Panc1 (cell line): ENCODE data around the gene TNRC18. TPM values are rescaled to one million over a fixed set of nuclear protein-coding genes. Genes with fewer than 3 reads are reported as not detected.
A peak's percentile ranks its signal among the peaks of the same experiment; 100 is the strongest.
"Not testable (repeated sequence)": the region's sequence is repeated elsewhere in the genome, so short reads cannot be mapped to it uniquely, and the experiment has no call there.

Source experiments
- ATAC-seq: fragments of 200-7000 bp; cut with Tn5 transposase; 2 replicates; pipeline ENCODE4 v1.9.1; 2020; ENCODE audit warnings: mild to moderate bottlenecking, moderate library complexity
- BruUV-seq: library from RNA; stranded (reverse); fragments of 400-500 nt; replicated peaks from 2 replicates; lab custom pipeline; 2021; lab: Mats Ljungman, UMichigan
- CTCF ChIA-PET: fragments of 300-600 bp; sonication (Branson Sonifier 250); formaldehyde crosslinking; loops from one replicate; lab custom pipeline; 2022; ENCODE audit warnings: antibody characterized with exemption; lab: Charles Lee
- POLR2A ChIA-PET: fragments of 300-600 bp; sonication (Branson Sonifier 250); formaldehyde crosslinking; loops from one replicate; lab custom pipeline; 2022; ENCODE audit warnings: antibody characterized with exemption; lab: Charles Lee
- DNase-seq: peaks from one replicate; pipeline ENCODE4 v3.0.0-alpha.2; 2010; ENCODE audit warnings: low read depth, low spot score
- H3K27ac ChIP-seq: 2 replicates; pipeline ENCODE4 v1.5.1; 2011; ENCODE audit warnings: mild to moderate bottlenecking, low read length, inconsistent platforms
- H3K27me3 ChIP-seq: fragments of 200-500 bp; sonication (Bioruptor generic); 2 replicates; pipeline ENCODE4 v1.6.0; 2014; ENCODE audit warnings: low read length, inconsistent platforms; ENCODE audit not compliant: control insufficient read depth, insufficient read depth
- H3K36me3 ChIP-seq: fragments of 200-500 bp; sonication (Bioruptor generic); 2 replicates; pipeline ENCODE4 v1.5.1; 2014; ENCODE audit warnings: inconsistent platforms, mild to moderate bottlenecking, low read length, moderate library complexity; ENCODE audit not compliant: control insufficient read depth, insufficient read depth
- H3K4me1 ChIP-seq: 2 replicates; pipeline ENCODE4 v1.5.1; 2011; ENCODE audit warnings: inconsistent platforms, mild to moderate bottlenecking, low read length, moderate library complexity; ENCODE audit not compliant: control insufficient read depth, insufficient read depth
- H3K4me3 ChIP-seq, 2 experiments: 2 replicates each; pipeline ENCODE4 v1.5.1; 2011 to 2012; ENCODE audit warnings: low read depth in 2 of 2, low read length in 2 of 2, mild to moderate bottlenecking in 2 of 2, inconsistent platforms in 1 of 2, moderate library complexity in 1 of 2
- H3K9me3 ChIP-seq: fragments of 200-500 bp; sonication (Bioruptor generic); 2 replicates; pipeline ENCODE4 v1.5.1; 2014; ENCODE audit warnings: low read depth, mild to moderate bottlenecking, inconsistent platforms, low read length, moderate library complexity; ENCODE audit not compliant: control insufficient read depth, insufficient read depth
- CTCF ChIP-seq: fragments of 450-650 bp; IDR thresholded peaks from 2 replicates; pipeline ENCODE4 v1.5.1; 2017; ENCODE audit warnings: mild to moderate bottlenecking
- POLR2AphosphoS5 ChIP-seq: IDR thresholded peaks from 2 replicates; pipeline ENCODE4 v1.6.1; 2012; ENCODE audit warnings: mild to moderate bottlenecking, low read depth, low read length, moderate library complexity
- REST ChIP-seq, 2 experiments: IDR thresholded peaks; 2 replicates each; pipeline ENCODE4 v1.6.1; 2011 to 2012; ENCODE audit warnings: low read depth in 2 of 2, control low read depth in 1 of 2, low read length in 1 of 2, mild to moderate bottlenecking in 1 of 2, moderate library complexity in 1 of 2; ENCODE audit not compliant: insufficient read depth in 1 of 2
- SIN3A ChIP-seq: IDR thresholded peaks from 2 replicates; pipeline ENCODE4 v1.6.1; 2012; ENCODE audit warnings: low read depth, mild to moderate bottlenecking, low read length, moderate library complexity, borderline replicate concordance; ENCODE audit not compliant: insufficient read depth
- TCF7L2 ChIP-seq: IDR thresholded peaks from 2 replicates; pipeline ENCODE4 v1.6.1; 2011; ENCODE audit warnings: mild to moderate bottlenecking, low read depth, low read length, inconsistent platforms
- in situ Hi-C: cut with HindIII; loops from 2 replicates; pipeline ENCODE4 v1.10.0; 2016; ENCODE audit warnings: low sequenced_read_pairs, low pct_unique_long_range_greater_than_20kb
- intact Hi-C: fragments of 100-400 bp; cut with micrococcal nuclease; formaldehyde crosslinking; loops from one replicate; pipeline ENCODE4 v1.10.0; 2022; ENCODE audit not compliant: unreplicated experiment
- total RNA-seq: library from RNA; stranded (reverse); gene quantifications from one replicate; pipeline ENCODE4 v1.2.1, GENCODE V29; 2021; ENCODE audit not compliant: unreplicated experiment

The TNRC18 gene
- total RNA-seq, 1 experiment from 2014 or later = 148 TPM

GRCh38 chr7:5266191-5267028, 157.2 kb downstream of the TNRC18 start:
- TF ChIP-seq CTCF = no peak
- TF ChIP-seq TCF7L2 = no peak
- no peak for TF ChIP-seq REST (IDR thresholded peaks at IDR 0.05; ENCODE audit: insufficient read depth in 1 of 2, low read depth in 2 of 2, low read length in 1 of 2)
- no peak for TF ChIP-seq SIN3A
- H3K36me3 ChIP-seq = no peaks in the 10 kb centered on the region
- no TSS peak for BruUV-seq
- ChIA-PET CTCF (interaction anchor here (0.6 kb wide), 1 partner anchor 177 kb away, joined by 3 read pairs; no protein-coding TSS in a partner anchor), POLR2A (no interaction called here)
- H3K4me3 ChIP-seq = no peak overlapping the region
- H3K4me1 ChIP-seq = 0 out of 2 replicates have a peak, but pooled peaks cover 3% of the 10 kb centered on the region
- H3K27ac ChIP-seq = no peak overlapping the region
- H3K27me3 ChIP-seq = no peaks in the 10 kb centered on the region
- DNase-seq (no peak), ATAC-seq (0 out of 2 replicates have a peak, but pooled peaks have one; percentile 14)
- intact Hi-C loops = no loop called here
- no peaks in the 10 kb centered on the region for H3K9me3 ChIP-seq
- in situ Hi-C loops = no loop called here

GRCh38 chr7:5265320-5266190, 158.1 kb downstream of the TNRC18 start:
- Histone ChIP-seq H3K36me3 (no peaks in the 10 kb centered on the region), H3K27me3 (no peaks in the 10 kb centered on the region), H3K27ac (no peak overlapping the region), H3K4me1 (0 out of 2 replicates have a peak, but pooled peaks cover 3% of the 10 kb centered on the region), H3K4me3 (no peak overlapping the region), H3K9me3 (no peaks in the 10 kb centered on the region)
- ATAC-seq = peak; percentile 43; the same call in 1 of the 2 replicates
- POLR2A ChIA-PET = no interaction called here
- BruUV-seq = no TSS peak
- DNase-seq = no peak
- TF ChIP-seq REST (IDR thresholded peaks at IDR 0.05; ENCODE audit: insufficient read depth in 1 of 2, low read depth in 2 of 2, low read length in 1 of 2) (no peak), SIN3A (no peak), CTCF (no peak), TCF7L2 (no peak), POLR2AphosphoS5 (no peak)
- intact Hi-C loops (no loop called here), in situ Hi-C loops (no loop called here)
- CTCF ChIA-PET = interaction anchor here (0.6 kb wide), 1 partner anchor 178 kb away, joined by 3 read pairs; no protein-coding TSS in a partner anchor

- BruUV-seq, H3K4me3 ChIP-seq, intact Hi-C loops, DNase-seq, H3K27me3 ChIP-seq, H3K27ac ChIP-seq, H3K9me3 ChIP-seq, H3K36me3 ChIP-seq, H3K4me1 ChIP-seq, CTCF ChIA-PET, ATAC-seq, POLR2A ChIA-PET, in situ Hi-C loops: not testable (repeated sequence)
These were observed 160.6 kb downstream of the TNRC18 start for GRCh38 chr7:5263066-5263465.
